Activated B cell treated with CpG ODN at 0.5 μM for 24 hours (primary cell): ENCODE results near the gene LMNTD1. TPM values are rescaled to one million over a fixed set of nuclear protein-coding genes. Genes with fewer than 3 reads are reported as not detected.

Experiments used
- ATAC-seq: fragments of 200-7000 bp; cut with Tn5 transposase; one replicate; pipeline ENCODE4 v1.10.0; 2021; ENCODE audit warnings: low read depth, mild to moderate bottlenecking, moderate library complexity
- CTCF ChIA-PET: fragments of 350-600 bp; sonication (Branson Sonifier 250); formaldehyde crosslinking; loops from one replicate; lab custom pipeline; 2021; ENCODE audit warnings: antibody characterized with exemption; lab: Charles Lee
- POLR2A ChIA-PET: fragments of 350-600 bp; sonication (Branson Sonifier 250); formaldehyde crosslinking; loops from one replicate; lab custom pipeline; 2021; ENCODE audit warnings: antibody characterized with exemption; lab: Charles Lee
- DNase-seq: peaks from one replicate; pipeline ENCODE4 v3.0.0; 2022
- H3K27ac Mint-ChIP-seq: one replicate; pipeline ENCODE4 v1.8.0; 2020; ENCODE audit warnings: mixed read lengths
- H3K27me3 Mint-ChIP-seq: one replicate; pipeline ENCODE4 v1.8.0; 2021; ENCODE audit warnings: mixed read lengths
- H3K36me3 Mint-ChIP-seq: one replicate; pipeline ENCODE4 v1.8.0; 2021; ENCODE audit warnings: low read depth, mixed read lengths
- H3K4me1 Mint-ChIP-seq: one replicate; pipeline ENCODE4 v1.8.0; 2021; ENCODE audit warnings: mixed read lengths
- H3K4me3 Mint-ChIP-seq: one replicate; pipeline ENCODE4 v1.8.0; 2020; ENCODE audit warnings: mild to moderate bottlenecking, mixed read lengths
- H3K9me3 Mint-ChIP-seq: one replicate; pipeline ENCODE4 v1.8.0; 2020; ENCODE audit warnings: mixed read lengths
- CTCF ChIP-seq: fragments of 200-600 bp; IDR thresholded peaks from one replicate; pipeline ENCODE4 v1.8.0; 2022; ENCODE audit warnings: antibody characterized with exemption, mild to moderate bottlenecking
- intact Hi-C: fragments of 100-400 bp; cut with micrococcal nuclease; formaldehyde crosslinking; loops from one replicate; pipeline ENCODE4 v1.15.1; 2024
- total RNA-seq: library from RNA; stranded (reverse); gene quantifications from 2 replicates; pipeline ENCODE4 v1.2.3, GENCODE V29; 2022

Gene LMNTD1
- total RNA-seq, 1 donor from 2014 or later: not detected

- POLR2A ChIA-PET: no interaction called here
- Mint-ChIP-seq H3K4me3 (no peak overlapping the region), H3K4me1 (no peaks in the 10 kb centered on the region), H3K36me3 (no peaks in the 10 kb centered on the region), H3K27me3 (peaks cover 5% of the 10 kb centered on the region), H3K9me3 (no peaks in the 10 kb centered on the region), H3K27ac (no peak overlapping the region)
- CTCF ChIA-PET: no interaction called here
- ATAC-seq (no peak), DNase-seq (no peak)
- no peak for TF ChIP-seq CTCF
- intact Hi-C loops: no loop called here
Measured at GRCh38 chr12:25521625-25522256, 31.3 kb downstream of the LMNTD1 start.

- Mint-ChIP-seq H3K9me3 (no peaks in the 10 kb centered on the region), H3K27ac (no peak overlapping the region), H3K4me1 (no peaks in the 10 kb centered on the region), H3K4me3 (no peak overlapping the region), H3K36me3 (no peaks in the 10 kb centered on the region), H3K27me3 (peaks cover 16% of the 10 kb centered on the region)
- DNase-seq (no peak), ATAC-seq (no peak)
- intact Hi-C loops: no loop called here
- POLR2A ChIA-PET: no interaction called here
- TF ChIP-seq CTCF: no peak
- CTCF ChIA-PET: no interaction called here
Measured at GRCh38 chr12:25518512-25518911, 34.6 kb downstream of the LMNTD1 start.

GRCh38 chr12:25504744-25505143 lies 48.3 kb downstream of the LMNTD1 start:
- CTCF ChIA-PET: no interaction called here
- DNase-seq (no peak), ATAC-seq (no peak)
- H3K4me3 Mint-ChIP-seq: no peak overlapping the region
- peaks cover 8% of the 10 kb centered on the region for H3K27me3 Mint-ChIP-seq
- TF ChIP-seq CTCF: no peak
- POLR2A ChIA-PET: no interaction called here
- no peaks in the 10 kb centered on the region for H3K9me3 Mint-ChIP-seq
- H3K36me3 Mint-ChIP-seq: no peaks in the 10 kb centered on the region
- no peaks in the 10 kb centered on the region for H3K4me1 Mint-ChIP-seq
- H3K27ac Mint-ChIP-seq: no peak overlapping the region
- intact Hi-C loops: no loop called here

- CTCF ChIA-PET: no interaction called here
- H3K4me3 Mint-ChIP-seq: no peak overlapping the region
Measured at GRCh38 chr12:25503666-25504065, 49.4 kb downstream of the LMNTD1 start.

GRCh38 chr12:25502596-25502995 lies 50.5 kb downstream of the LMNTD1 start:
- H3K4me1 Mint-ChIP-seq: no peaks in the 10 kb centered on the region
- DNase-seq (no peak), ATAC-seq (no peak)
- no peak overlapping the region for H3K4me3 Mint-ChIP-seq
- TF ChIP-seq CTCF: no peak
- H3K36me3 Mint-ChIP-seq: no peaks in the 10 kb centered on the region
- intact Hi-C loops: no loop called here
- no peak overlapping the region for H3K27ac Mint-ChIP-seq
- ChIA-PET CTCF (no interaction called here), POLR2A (no interaction called here)
- peaks cover 8% of the 10 kb centered on the region for H3K27me3 Mint-ChIP-seq
- peaks cover 3% of the 10 kb centered on the region for H3K9me3 Mint-ChIP-seq

More at GRCh38 chr12:25503666-25504065, 49.4 kb downstream of the LMNTD1 start:
- no peaks in the 10 kb centered on the region for H3K4me1 Mint-ChIP-seq
- no peak for ATAC-seq
- TF ChIP-seq CTCF: no peak
- H3K27ac Mint-ChIP-seq: no peak overlapping the region
- POLR2A ChIA-PET: no interaction called here
- no peaks in the 10 kb centered on the region for H3K36me3 Mint-ChIP-seq
- H3K9me3 Mint-ChIP-seq: peaks cover 3% of the 10 kb centered on the region
- DNase-seq: no peak
- intact Hi-C loops: no loop called here
- H3K27me3 Mint-ChIP-seq: peaks cover 8% of the 10 kb centered on the region
